Heart left ventricle (tissue), 13 donors: ENCODE measurements around the gene ASXL2.

Source experiments
- CTCF ChIP-seq, 12 donors: fragments of 200-600 bp; sonication (generic) in 4 of 12; IDR thresholded peaks; one replicate each; pipeline versions ENCODE4 v1.5.0 to v1.8.0; 2018 to 2022; ENCODE audit warnings: antibody characterized with exemption in 12 of 12, mild to moderate bottlenecking in 5 of 12
- POLR2A ChIP-seq, 2 donors: fragments of 450-650 bp; IDR thresholded peaks; one replicate each; pipeline ENCODE4 v1.6.1; 2017; ENCODE audit warnings: antibody characterized with exemption in 2 of 2, mild to moderate bottlenecking in 2 of 2, moderate library complexity in 2 of 2
- donor health status: ischemic (EF 13 %, LVEDD 7.1; RV severe dilation, severe dysfunction).
- donor health status: DM: no; HTN: yes; CAD: no.
- donor health status: DM: no; HTN: no; CAD: no.
- donor health status: ischemic (EF 25% LVEDD 6.9; RV normal size, moderate dysfunction).
- donor health status: ischemic (EF 25% LVEDD 5.7; RV mildly dilated, moderate dysfunction).
- donor health status: ischemic (EF 35%, LVEDD 5.7; RV mildly dilated, moderate dysfunction).
- donor health status: nonischemic (EF 11% LVEDD 7.7; RV severe dilation, severe dysfunction).
- donor health status: DM: yes; HTN: yes; CAD: no.
- donor health status: PGD.
- donor health status: ischemic (EF 29% LVEDD 5.4; RV normal size, mild dysfunction).
- donor health status: nonischemic (EF 23%, LVEDD 6.1; RV moderate dilation, normal function).

DNA sequence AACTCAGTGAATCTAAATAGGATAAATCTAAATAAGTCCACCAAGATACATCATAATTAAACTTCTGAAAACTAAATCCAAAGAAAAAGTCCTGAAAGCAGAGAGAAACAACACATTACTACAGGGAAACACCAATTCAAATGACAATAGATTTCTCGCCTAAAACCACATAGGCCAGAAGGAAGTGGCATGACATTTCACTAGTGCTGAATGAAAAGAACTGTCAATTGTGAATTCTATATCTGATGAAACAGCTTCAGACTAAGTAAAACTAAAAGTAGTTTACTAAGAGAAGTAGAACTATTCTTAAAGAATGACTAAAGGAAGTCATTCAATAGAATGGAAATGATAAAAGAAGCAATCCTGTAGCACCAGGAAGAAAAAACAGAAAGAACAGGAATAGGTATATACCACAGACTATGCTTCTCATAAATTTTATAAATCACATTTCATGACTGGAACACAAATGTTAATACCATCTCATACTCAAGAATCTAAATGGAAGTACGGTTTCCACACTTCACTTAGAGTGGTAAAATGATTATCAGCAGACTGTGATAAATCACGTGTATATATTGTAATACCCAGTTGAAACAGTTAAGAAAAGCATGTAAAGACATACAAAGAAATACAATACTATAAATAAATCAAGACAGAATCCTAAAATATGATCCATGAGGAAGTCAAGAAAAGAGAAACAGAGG lies 46.4 kb downstream of the ASXL2 start:
- TF ChIP-seq POLR2A (IDR thresholded peaks at IDR 0.05) (no peak), CTCF (IDR thresholded peaks at IDR 0.05) (no peak)
